Right kidney (tissue), 1 donor: ENCODE data around the gene EMC9.
"Not testable (repeated sequence)": the region's sequence is repeated elsewhere in the genome, so short reads cannot be mapped to it uniquely, and the experiment has no call there.

ENCODE experiments used
- DNase-seq: peaks from one replicate; pipeline ENCODE4 v3.0.0-alpha.2; 2016

The EMC9 gene

DNA sequence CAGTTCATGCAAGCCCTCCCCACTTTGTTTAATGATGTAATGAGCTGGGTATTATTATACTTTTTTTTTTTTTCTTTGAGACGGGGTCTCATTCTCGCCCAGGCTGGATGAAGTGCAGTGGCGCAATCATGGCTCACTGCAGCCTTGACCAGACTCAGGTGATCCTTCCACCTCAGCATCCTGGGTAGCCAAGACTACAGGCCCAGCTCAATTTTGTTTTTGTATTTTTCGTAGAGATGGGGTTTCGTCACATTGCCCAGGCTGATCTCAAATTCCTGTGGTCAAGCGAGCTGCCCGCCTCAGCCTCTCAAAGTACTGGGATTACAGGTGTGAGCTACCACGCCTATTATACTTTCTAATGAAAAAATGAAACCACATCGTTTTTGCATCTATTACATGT, 31.3 kb downstream of the EMC9 start:
- DNase-seq: no peak

GRCh38 chr14:24108336-24108874, 33.0 kb downstream of the EMC9 start:
- no peak for DNase-seq

DNA sequence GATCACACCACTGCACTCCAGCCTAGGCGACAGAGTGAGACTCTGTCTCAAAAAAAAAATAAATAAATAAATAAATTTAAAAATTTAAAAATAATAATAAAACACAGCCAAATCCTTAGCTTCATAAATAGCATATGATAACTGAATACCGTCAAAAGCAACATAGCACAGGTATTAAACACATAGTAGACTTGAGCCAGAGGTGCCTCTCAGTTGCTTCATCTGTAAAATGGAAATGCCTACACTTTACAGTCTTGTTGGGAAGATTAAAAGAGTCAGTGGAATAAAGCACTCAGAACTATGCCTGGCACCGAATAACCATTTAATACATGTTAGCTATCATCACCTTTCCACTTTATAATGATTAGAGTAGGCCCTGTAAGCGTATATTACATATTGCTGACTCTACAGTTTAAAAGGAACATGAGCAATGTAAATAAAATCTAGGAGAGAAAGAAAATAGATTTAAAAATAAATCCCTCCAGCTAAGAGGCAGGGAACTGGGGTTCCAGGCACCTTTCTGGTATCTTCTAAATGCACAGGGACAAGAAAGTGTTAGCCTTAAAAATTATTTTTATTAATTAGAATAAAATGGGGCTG, 34.6 kb downstream of the EMC9 start:
- no peak for DNase-seq

- not testable (repeated sequence) for DNase-seq
Observed at GRCh38 chr14:24105609-24106239, 35.7 kb downstream of the EMC9 start.

DNA sequence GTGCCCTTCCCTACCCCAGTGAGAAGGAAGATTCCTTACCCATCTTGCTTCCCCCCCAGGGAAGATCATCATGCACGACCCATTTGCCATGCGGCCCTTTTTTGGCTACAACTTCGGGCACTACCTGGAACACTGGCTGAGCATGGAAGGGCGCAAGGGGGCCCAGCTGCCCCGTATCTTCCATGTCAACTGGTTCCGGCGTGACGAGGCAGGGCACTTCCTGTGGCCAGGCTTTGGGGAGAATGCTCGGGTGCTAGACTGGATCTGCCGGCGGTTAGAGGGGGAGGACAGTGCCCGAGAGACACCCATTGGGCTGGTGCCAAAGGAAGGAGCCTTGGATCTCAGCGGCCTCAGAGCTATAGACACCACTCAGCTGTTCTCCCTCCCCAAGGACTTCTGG, 37.9 kb downstream of the EMC9 start:
- DNase-seq: no peak

- DNase-seq: no peak
Observed at GRCh38 chr14:24102357-24103048, 38.9 kb downstream of the EMC9 start.

GRCh38 chr14:24100982-24101494, 40.4 kb downstream of the EMC9 start:
- DNase-seq: no peak

DNA sequence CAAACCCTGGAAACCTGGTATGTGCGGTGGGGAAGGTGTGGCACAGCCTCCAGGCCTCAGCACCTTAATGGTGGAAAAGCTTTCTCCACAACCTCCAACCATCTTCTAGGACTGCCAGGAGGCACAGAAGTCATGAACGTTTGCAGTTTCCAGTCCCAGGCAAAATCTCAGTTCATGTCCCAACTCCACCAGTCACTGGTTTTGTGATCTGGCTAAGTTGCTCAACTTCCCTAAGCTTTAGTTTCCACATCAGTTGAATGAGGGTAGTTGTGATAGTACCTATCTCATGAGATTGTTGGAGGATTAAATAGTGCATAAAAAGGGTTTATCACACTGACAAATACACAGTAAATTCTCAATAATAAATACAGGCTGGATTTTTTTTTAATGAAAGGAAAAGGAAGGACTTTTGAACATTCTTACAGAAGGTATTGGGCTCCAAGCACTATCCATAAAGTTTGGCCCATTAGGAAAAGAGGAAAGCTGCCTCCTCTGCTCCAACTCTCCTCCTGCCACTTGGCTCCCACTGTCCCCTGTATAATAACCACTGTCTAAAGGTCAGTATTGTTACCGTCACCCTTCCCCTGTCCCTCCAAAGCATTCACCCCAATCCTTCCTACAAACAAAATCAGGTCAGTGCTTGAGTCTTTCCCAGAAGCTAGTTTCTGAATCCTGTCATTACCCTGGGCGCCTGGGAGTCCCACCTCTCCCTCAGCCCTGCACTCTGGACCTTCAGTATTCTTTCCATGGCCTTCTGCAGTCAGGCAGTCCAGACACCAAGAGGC, 41.0 kb downstream of the EMC9 start:
- no peak for DNase-seq

- DNase-seq: no peak
Observed at GRCh38 chr14:24098927-24099813, 42.2 kb downstream of the EMC9 start.

GRCh38 chr14:24098229-24098926, 43.0 kb downstream of the EMC9 start:
- no peak for DNase-seq

DNA sequence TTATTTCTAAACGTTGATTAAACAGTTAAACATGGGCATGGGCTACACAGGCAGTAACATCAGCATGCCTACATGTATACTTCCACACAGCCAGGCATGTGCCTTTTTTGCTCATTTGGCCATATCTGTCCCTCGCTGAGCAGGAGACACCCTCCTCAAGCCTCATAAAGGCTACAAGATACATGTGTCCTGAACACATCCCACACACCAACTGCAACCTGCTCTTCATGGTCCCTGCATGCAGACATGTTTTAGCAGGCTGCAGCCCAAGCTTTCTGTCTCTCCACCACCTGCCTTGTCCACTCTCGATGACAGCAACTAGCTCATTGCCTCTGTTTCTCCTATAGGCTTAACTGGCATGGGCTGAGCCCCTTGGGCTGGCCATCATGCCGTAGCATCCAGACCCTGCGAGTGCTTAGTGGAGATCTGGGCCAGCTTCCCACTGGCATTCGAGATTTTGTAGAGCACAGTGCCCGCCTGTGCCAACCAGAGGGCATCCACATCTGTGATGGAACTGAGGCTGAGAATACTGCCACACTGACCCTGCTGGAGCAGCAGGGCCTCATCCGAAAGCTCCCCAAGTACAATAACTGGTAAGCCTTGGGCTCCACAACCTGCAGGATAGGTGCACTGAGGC, 44.7 kb downstream of the EMC9 start:
- DNase-seq: no peak

- peak; percentile 67 for DNase-seq
Observed at GRCh38 chr14:24095271-24096068, 45.9 kb downstream of the EMC9 start.

- DNase-seq: no peak
Observed at GRCh38 chr14:24094841-24095270, 46.5 kb downstream of the EMC9 start.

DNA sequence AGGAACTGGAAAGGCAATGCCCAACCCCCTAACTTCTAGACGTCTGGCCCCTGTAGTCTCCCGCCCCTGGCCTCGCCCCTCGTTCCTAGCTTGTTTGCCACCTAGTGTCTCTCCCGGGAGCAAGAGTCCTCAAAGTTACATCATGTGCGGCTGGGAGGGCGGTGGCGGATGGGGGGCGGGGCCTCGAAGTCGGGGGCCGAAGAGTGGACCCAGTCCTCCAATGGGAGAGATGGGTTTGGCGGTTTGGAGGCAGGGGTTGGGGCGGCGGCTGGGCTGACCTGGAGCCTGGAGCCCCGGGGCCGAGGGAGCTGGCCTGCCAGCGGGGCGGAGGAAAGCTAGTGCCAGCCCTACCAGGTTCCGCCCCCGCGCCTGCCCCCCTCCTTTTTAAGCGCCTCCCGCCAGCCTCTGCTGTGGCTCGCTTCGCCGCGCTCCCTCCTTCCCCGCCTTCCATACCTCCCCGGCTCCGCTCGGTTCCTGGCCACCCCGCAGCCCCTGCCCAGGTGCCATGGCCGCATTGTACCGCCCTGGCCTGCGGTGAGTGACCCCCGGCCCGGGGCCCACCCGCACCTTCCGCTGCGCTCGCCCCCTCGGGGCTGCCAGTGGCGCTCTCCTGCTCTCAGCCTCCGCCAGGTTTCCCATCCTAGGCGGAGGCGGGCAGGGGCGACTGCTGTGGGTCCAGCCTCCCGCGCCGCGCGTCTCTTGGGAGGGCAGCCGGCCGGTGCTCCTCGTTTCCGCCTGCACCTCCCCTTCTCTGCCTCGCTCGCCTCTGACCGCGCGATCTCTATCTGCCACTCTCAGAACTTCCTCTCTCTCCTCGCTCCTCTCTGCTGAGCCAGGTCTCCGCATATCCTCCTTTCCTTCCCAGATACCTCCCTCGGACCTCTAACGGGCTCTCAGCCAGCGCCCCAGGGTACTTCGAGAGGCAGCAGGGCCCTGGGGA, 47.2 kb downstream of the EMC9 start, which contains the start of gene PCK2:
PCK2 (plus strand) TSS at position 411 of the 940 bp plus-strand sequence; CDS start at position 506, 95 bp downstream.
- peak; percentile 92 for DNase-seq

DNA sequence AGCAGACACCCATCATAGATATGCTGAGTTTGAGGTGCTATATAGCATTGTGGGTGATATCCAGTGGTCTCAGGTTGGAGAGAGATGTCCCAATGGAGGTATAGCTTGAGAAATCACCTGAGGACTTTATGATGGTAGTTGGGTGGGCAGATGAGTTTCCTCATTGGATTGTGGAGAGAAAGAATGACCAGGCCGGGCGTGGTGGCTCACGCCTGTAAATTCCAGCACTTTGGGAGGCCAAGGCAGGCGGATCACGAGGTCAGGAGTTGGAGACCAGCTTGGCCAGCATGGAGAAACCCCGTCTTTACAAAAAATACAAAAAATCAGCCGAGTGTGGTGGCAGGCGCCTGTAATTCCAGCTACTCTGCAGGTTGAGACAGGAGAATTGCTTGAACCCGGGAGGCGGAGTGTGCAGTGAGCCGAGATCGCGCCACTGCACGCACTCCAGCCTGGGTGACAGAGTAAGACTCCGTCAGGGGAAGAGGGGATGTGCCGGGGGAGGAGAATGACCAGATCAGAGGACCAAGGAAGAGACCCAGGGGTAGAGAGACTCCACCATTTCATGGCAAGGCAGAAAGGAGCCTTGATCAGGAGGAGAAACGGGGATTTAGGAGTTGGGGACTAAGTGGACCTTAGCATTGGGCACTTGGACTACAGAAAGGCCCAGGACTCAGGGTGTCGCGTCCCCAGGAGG, 48.0 kb downstream of the EMC9 start:
- peak; percentile 68 for DNase-seq

DNA sequence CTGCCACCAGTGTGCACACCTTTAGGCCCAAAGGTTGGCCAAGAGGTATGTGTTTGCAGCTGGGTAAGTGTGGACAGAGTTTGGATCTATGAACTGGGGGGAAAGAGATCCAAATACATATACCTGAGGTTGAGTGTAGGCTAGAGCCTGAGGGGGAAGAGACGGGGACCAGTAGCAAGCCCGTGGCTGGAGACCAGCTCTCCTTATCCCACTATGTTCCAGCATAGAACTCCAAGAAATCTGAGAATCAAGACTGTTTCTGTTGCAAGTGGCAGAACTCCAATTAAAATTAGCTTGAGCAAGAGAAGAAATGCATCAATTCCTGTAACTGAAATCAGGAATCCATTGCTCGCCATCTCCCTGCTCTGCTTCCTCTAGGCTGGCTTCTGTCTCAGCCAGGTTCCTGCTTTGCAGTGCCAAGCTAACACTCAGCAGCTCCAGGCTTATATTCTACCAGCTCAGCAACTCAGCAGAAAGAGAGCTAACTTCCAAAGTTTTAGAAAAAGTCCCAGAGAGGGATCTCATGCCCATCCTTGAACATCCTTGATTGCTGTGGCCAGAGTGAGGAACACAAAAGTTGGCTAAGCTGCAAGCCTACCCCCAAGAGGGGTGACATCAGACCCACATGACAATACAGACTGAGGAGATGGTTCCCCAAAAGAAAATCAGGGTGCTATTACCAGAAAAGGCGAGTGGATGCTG, 48.7 kb downstream of the EMC9 start:
- DNase-seq: no peak

- DNase-seq: no peak
Observed at GRCh38 chr14:24092110-24092504, 49.3 kb downstream of the EMC9 start.
